ENCODE measurements around the gene MYH11.

DNA sequence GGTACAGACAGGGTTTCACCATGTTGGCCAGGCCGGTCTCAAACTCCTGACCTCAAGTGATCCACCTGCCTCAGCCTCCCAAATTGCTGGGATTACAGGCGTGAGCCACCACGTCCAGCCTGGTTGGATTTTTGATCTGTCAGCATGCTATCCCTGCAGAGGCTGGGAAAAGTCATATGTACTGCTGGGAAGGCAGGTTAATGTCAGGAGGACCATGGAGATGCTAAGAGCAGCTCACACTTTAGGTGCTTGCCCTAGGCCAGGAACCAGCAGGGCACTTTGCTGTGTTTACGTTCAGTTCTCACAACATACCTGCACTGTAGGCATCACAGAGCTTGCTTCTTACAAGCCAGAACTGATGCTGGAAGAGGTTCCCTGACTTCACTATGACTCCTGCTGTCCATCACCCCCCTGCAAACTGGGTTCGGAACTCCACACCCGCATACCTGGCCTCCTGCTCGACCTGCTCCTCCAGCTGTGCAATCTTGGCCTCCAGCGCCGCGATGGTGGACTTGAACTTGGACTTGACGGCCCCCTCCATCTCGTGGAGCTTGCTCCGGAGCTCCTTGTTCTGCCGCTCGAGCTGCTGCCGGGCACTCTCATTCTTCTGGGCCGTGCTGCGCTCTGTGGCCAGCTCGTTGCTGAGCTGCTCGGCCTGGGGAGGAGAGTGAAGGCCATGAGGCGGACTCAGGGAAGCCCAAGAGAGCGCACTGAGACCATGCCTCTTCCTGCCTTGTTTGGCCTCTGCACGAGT is 140.0 kb downstream of the MYH11 start:
- TF ChIP-seq CTCF (IDR thresholded peaks at IDR 0.05) (no peak), POLR2A (IDR thresholded peaks at IDR 0.05) (no peak)

Measured in lower leg skin (tissue), 3 donors.